B cell (primary cell): ENCODE measurements around the gene ZFP1. TPM values are rescaled to one million over a fixed set of nuclear protein-coding genes. Genes with fewer than 3 reads are reported as not detected.
"Not testable (repeated sequence)": the region's sequence is repeated elsewhere in the genome, so short reads cannot be mapped to it uniquely, and the experiment has no call there.

ENCODE experiments used
- ATAC-seq: fragments of 200-7000 bp; cut with Tn5 transposase; one replicate; pipeline ENCODE4 v1.10.0; 2021; ENCODE audit warnings: low read depth, mild to moderate bottlenecking, moderate number of reproducible peaks, moderate library complexity
- CTCF ChIA-PET: fragments of 350-600 bp; sonication (Branson Sonifier 250); formaldehyde crosslinking; loops from one replicate; lab custom pipeline; 2021; ENCODE audit warnings: antibody characterized with exemption, inconsistent platforms; lab: Charles Lee
- POLR2A ChIA-PET: fragments of 350-600 bp; sonication (Branson Sonifier 250); formaldehyde crosslinking; loops from one replicate; lab custom pipeline; 2021; ENCODE audit warnings: antibody characterized with exemption; lab: Charles Lee
- DNase-seq: peaks from one replicate; pipeline ENCODE4 v3.0.0; 2013
- H2AFZ ChIP-seq: 2 replicates; pipeline ENCODE4 v1.6.1; 2012; ENCODE audit warnings: mild to moderate bottlenecking, low read depth, low read length; ENCODE audit not compliant: insufficient read depth, poor library complexity, severe bottlenecking
- H3K27ac ChIP-seq, 2 donors: 1 replicate in 1 of 2; 2 replicates in 1 of 2; pipeline ENCODE4 v1.5.1; 2012 to 2013; ENCODE audit warnings: low read length in 2 of 2, mild to moderate bottlenecking in 2 of 2, moderate library complexity in 1 of 2
- H3K27me3 ChIP-seq, 4 experiments: fragments of 200-600 bp in 1 of 4; sonication (generic) in 1 of 4; replicated peaks in 1 of 4; 1 replicate in 2 of 4; 2 replicates in 2 of 4; pipeline versions ENCODE4 v1.6.1 to v1.7.0; 2013 to 2016; ENCODE audit warnings: low read length in 3 of 4, mild to moderate bottlenecking in 2 of 4, mixed read lengths in 1 of 4, moderate library complexity in 1 of 4; ENCODE audit not compliant: insufficient read depth in 4 of 4, control insufficient read depth in 3 of 4; ENCODE audit errors: control extremely low read depth in 1 of 4
- H3K36me3 ChIP-seq, 2 experiments: replicated peaks in 1 of 2; 1 replicate in 1 of 2; 2 replicates in 1 of 2; pipeline versions ENCODE4 v1.6.1 to v1.7.1; 2013; ENCODE audit warnings: low read length in 1 of 2; ENCODE audit not compliant: insufficient read depth in 2 of 2, control insufficient read depth in 1 of 2; ENCODE audit errors: control extremely low read depth in 1 of 2, extremely low read depth in 1 of 2
- H3K4me1 ChIP-seq, 2 donors: fragments of 200-600 bp in 1 of 2; sonication (generic) in 1 of 2; 1 replicate in 1 of 2; 2 replicates in 1 of 2; pipeline versions ENCODE4 v1.5.1 to v1.6.1; 2013 to 2017; ENCODE audit warnings: low read length in 2 of 2; ENCODE audit not compliant: control insufficient read depth in 2 of 2, insufficient read depth in 2 of 2
- H3K4me2 ChIP-seq: replicated peaks from 2 replicates; pipeline ENCODE3; 2012; ENCODE audit warnings: mild to moderate bottlenecking, low read depth, low read length; ENCODE audit not compliant: poor library complexity, severe bottlenecking
- H3K4me3 ChIP-seq, 5 experiments: fragments of 200-600 bp in 1 of 5; sonication (generic) in 1 of 5; 1 replicate in 3 of 5; 2 replicates in 2 of 5; pipeline versions ENCODE4 v1.5.1 to v1.7.0; 2011 to 2016; ENCODE audit warnings: low read length in 4 of 5, mild to moderate bottlenecking in 4 of 5, low read depth in 2 of 5, control low read depth in 1 of 5, moderate library complexity in 1 of 5; ENCODE audit not compliant: insufficient read depth in 1 of 5; ENCODE audit errors: control extremely low read depth in 1 of 5, extremely low read depth in 1 of 5
- H3K79me2 ChIP-seq: fragments of 200-600 bp; sonication (generic); one replicate; pipeline ENCODE4 v1.6.0; 2016; ENCODE audit warnings: low read length; ENCODE audit not compliant: control insufficient read depth, insufficient read depth
- H3K9ac ChIP-seq: fragments of 200-600 bp; sonication (generic); 2 replicates; pipeline ENCODE4 v1.6.1; 2017; ENCODE audit warnings: mild to moderate bottlenecking, low read length, moderate library complexity
- H3K9me3 ChIP-seq, 3 donors: one replicate each; pipeline versions ENCODE4 v1.6.1 to v1.7.1; 2013; ENCODE audit warnings: low read length in 2 of 3; ENCODE audit not compliant: control insufficient read depth in 2 of 3, insufficient read depth in 1 of 3; ENCODE audit errors: control extremely low read depth in 1 of 3
- H4K20me1 ChIP-seq: 2 replicates; pipeline ENCODE4 v1.6.0; 2012; ENCODE audit warnings: mild to moderate bottlenecking, low read length; ENCODE audit not compliant: insufficient read depth, control insufficient read depth, poor library complexity, severe bottlenecking
- H3K27ac Mint-ChIP-seq: one replicate; pipeline ENCODE4 v1.8.0; 2021; ENCODE audit warnings: mixed read lengths
- H3K27me3 Mint-ChIP-seq: one replicate; pipeline ENCODE4 v1.8.0; 2021; ENCODE audit warnings: mixed read lengths
- H3K4me1 Mint-ChIP-seq: one replicate; pipeline ENCODE4 v1.8.0; 2021; ENCODE audit warnings: mixed read lengths
- H3K4me3 Mint-ChIP-seq: one replicate; pipeline ENCODE4 v1.8.0; 2021; ENCODE audit warnings: mixed read lengths
- H3K9me3 Mint-ChIP-seq: one replicate; pipeline ENCODE4 v1.8.0; 2022; ENCODE audit warnings: mixed read lengths; ENCODE audit not compliant: insufficient read depth
- EZH2 ChIP-seq: IDR thresholded peaks from 2 replicates; pipeline ENCODE4 v1.6.1; 2012; ENCODE audit warnings: borderline replicate concordance, low read depth, mild to moderate bottlenecking, moderate library complexity, low read length; ENCODE audit not compliant: insufficient read depth, poor library complexity, severe bottlenecking
- WGBS: methylation state at CpG from one replicate; pipeline ENCODE4 v1.1.5; 2013; ENCODE audit warnings: missing lambda C conversion rate; ENCODE audit not compliant: insufficient coverage; 5-methylcytosine and 5-hydroxymethylcytosine counted together
- intact Hi-C: fragments of 100-400 bp; cut with micrococcal nuclease; formaldehyde crosslinking; loops from one replicate; pipeline ENCODE4 v1.10.0; 2022
- polyA plus RNA-seq: library from polyadenylated mRNA; depleted of rRNA; stranded (reverse); fragments of >200 nt; gene quantifications from 2 replicates; pipeline ENCODE4 v1.2.3, GENCODE V29; 2012
- total RNA-seq, 2 donors: library from RNA; stranded (reverse); fragments of 120-200 nt in 1 of 2; gene quantifications; 1 replicate in 1 of 2; 2 replicates in 1 of 2; pipeline versions ENCODE4 v1.2.3 to v1.2.4, GENCODE V29; 2013 to 2022
- TF ChIP-seq, protein P1 (sequence below): fragments of 200-600 bp; IDR thresholded peaks from one replicate; pipeline ENCODE4 v1.8.0; 2022; ENCODE audit warnings: antibody characterized with exemption, mild to moderate bottlenecking

ZFP1 gene
- total and polyA plus RNA-seq, 2 donors (not counting 1 experiment from before 2014, with no cell fraction given): 3.4 to 13.4 TPM

DNA sequence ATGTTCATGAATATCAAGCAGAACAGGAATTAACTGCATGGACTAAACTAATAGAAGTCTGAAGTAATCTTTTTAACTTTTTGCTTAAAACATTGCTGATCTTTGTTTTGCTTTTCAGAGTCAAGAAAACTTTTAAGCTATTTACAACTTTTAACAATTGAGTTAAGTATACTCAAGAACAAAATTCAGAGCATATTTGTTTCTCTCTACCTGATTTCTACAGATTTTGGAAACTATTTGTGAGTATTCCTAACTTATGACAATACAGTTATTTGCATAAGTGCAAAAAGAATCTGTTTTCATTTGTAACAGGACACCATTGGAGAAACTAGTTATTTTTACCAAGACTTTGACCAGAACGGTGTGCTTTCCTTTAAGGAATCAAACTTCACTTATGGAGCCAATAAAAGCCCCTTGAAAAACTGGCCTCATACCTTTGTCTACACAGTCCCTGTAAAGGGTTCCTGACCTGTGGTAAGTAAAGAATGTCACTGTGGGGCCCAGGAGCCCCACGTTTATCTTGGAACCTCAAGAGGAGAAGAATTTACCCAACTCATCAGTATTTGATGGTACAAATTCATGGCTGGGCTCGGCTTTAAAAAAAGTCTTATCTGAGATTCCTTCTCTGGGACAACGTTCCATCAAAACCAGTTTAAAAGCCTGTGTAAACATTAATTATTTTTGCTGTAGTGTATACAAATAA is 20.5 kb upstream of the ZFP1 start:
- TF ChIP-seq EZH2: no peak
- TF ChIP-seq, protein P1, sequence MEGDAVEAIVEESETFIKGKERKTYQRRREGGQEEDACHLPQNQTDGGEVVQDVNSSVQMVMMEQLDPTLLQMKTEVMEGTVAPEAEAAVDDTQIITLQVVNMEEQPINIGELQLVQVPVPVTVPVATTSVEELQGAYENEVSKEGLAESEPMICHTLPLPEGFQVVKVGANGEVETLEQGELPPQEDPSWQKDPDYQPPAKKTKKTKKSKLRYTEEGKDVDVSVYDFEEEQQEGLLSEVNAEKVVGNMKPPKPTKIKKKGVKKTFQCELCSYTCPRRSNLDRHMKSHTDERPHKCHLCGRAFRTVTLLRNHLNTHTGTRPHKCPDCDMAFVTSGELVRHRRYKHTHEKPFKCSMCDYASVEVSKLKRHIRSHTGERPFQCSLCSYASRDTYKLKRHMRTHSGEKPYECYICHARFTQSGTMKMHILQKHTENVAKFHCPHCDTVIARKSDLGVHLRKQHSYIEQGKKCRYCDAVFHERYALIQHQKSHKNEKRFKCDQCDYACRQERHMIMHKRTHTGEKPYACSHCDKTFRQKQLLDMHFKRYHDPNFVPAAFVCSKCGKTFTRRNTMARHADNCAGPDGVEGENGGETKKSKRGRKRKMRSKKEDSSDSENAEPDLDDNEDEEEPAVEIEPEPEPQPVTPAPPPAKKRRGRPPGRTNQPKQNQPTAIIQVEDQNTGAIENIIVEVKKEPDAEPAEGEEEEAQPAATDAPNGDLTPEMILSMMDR: no peak
- intact Hi-C loops: no loop called here
- peaks cover 0 to 10% (median 7%) of the 10 kb centered on the region in 3 donors for H3K9me3 ChIP-seq
- H3K27me3 ChIP-seq: peaks cover 0 to 4% (median 1%) of the 10 kb centered on the region in 4 experiments
- no peaks in the 10 kb centered on the region for H3K4me1 ChIP-seq
- no peak overlapping the region for H3K4me3 Mint-ChIP-seq
- ATAC-seq: no peak
- peaks cover 7% of the 10 kb centered on the region for H3K27me3 Mint-ChIP-seq
- no peaks in the 10 kb centered on the region for H3K9me3 Mint-ChIP-seq
- DNase-seq: no peak
- no peaks in the 10 kb centered on the region for H4K20me1 ChIP-seq
- no peak overlapping the region for H3K27ac ChIP-seq
- CTCF ChIA-PET: no interaction called here
- no peak overlapping the region for H3K27ac Mint-ChIP-seq
- POLR2A ChIA-PET: no interaction called here
- 100% methylated on average over 1 of the region's 4 CpGs for WGBS
- H3K9ac ChIP-seq: no peak overlapping the region
- H2AFZ ChIP-seq: no peak overlapping the region
- no peaks in the 10 kb centered on the region for H3K79me2 ChIP-seq
- H3K4me2 ChIP-seq: no peak overlapping the region
- no peaks in the 10 kb centered on the region for H3K36me3 ChIP-seq
- no peaks in the 10 kb centered on the region for H3K4me1 Mint-ChIP-seq
- H3K4me3 ChIP-seq: no peak overlapping the region

DNA sequence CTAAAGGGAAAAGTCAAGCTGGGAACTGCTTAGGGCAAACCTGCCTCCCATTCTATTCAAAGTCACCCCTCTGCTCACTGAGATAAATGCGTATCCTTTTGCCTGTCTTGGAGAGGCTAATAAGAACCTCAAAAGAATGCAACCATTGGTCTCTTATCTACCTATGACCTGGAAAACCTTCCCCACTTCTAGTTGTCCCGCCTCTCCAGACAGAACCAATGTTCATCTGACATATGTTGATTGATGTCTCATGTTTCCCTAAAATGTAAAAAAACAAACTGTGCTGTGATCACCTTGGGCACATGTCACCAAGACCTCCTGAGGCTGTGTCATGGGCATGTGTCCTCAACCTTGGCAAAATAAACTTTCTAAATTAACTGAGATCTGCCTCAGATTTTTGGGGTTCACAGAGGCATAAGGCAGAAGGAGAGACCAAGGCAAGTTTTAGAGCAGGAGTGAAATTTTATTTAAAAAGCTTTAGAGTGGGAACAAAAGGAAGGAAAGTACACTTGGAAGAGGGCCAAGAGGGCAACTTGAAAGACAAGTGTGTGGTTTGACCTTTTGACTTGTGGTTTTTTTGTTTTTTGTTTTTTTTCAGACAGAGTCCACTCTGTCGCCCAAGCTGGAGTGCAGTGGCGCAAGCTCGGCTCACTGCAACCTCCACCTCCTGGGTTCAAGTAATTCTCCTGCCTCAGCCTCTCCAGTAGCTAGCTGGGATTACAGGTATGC is 18.7 kb upstream of the ZFP1 start:
- POLR2A ChIA-PET: interaction anchor here (0.9 kb wide), 1 partner anchor 8 kb away, joined by 3 read pairs; no protein-coding TSS in a partner anchor

More for the DNA sequence above, 18.7 kb upstream of the ZFP1 start:
- H3K27ac ChIP-seq, H3K27ac Mint-ChIP-seq, H3K9me3 Mint-ChIP-seq, H3K36me3 ChIP-seq, H3K4me3 Mint-ChIP-seq, H3K27me3 ChIP-seq, H3K4me1 ChIP-seq, H4K20me1 ChIP-seq, DNase-seq, H2AFZ ChIP-seq, H3K4me3 ChIP-seq, ATAC-seq, H3K9ac ChIP-seq, H3K79me2 ChIP-seq, H3K4me2 ChIP-seq, H3K4me1 Mint-ChIP-seq, intact Hi-C loops: not testable (repeated sequence)
- WGBS: 86% methylated on average over 1 of the region's 5 CpGs
- CTCF ChIA-PET: interaction anchor here (0.5 kb wide), 1 partner anchor 25 kb away, joined by 3 read pairs; no protein-coding TSS in a partner anchor
- peaks cover 0 to 10% (median 7%) of the 10 kb centered on the region in 3 donors for H3K9me3 ChIP-seq
- H3K27me3 Mint-ChIP-seq: peaks cover 11% of the 10 kb centered on the region
